CD4-positive, alpha-beta T cell treated with Interleukin-15 for 1 hour (primary cell): ENCODE measurements around the gene AKAP1.

Source experiments
- DNase-seq: peaks from one replicate; pipeline ENCODE4 v3.0.0-alpha.2; 2020

AKAP1 gene

DNA sequence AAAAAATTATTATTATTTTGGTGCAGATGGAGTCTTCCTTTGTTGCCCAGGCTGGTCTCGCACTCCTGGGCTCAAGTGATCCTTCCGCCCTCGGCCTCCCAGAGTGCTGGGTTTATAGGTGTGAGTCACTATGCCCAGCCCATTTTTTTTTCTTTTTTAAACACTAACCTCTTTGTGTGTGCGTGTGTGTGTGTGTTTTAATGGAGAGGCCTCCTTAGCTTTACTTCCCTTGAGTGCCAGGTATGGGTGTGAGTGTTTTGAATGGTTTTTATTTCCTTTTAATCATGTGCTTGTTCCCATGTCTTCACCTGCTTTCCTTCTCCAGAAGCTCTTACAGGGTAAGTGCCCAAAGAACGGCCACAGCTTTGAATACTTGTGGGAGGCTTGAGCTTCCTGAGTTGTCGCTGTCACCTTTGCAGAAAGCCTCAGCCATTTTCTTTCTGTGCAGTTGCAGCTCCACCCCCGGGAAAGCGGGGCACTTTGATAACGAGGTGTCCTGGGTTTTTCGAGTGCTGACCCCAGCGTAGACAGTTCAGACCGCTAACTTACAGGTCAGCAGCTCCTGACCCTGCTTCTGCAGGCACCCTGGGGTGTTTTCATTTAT lies 22.6 kb downstream of the AKAP1 start:
- DNase-seq: no peak

DNA sequence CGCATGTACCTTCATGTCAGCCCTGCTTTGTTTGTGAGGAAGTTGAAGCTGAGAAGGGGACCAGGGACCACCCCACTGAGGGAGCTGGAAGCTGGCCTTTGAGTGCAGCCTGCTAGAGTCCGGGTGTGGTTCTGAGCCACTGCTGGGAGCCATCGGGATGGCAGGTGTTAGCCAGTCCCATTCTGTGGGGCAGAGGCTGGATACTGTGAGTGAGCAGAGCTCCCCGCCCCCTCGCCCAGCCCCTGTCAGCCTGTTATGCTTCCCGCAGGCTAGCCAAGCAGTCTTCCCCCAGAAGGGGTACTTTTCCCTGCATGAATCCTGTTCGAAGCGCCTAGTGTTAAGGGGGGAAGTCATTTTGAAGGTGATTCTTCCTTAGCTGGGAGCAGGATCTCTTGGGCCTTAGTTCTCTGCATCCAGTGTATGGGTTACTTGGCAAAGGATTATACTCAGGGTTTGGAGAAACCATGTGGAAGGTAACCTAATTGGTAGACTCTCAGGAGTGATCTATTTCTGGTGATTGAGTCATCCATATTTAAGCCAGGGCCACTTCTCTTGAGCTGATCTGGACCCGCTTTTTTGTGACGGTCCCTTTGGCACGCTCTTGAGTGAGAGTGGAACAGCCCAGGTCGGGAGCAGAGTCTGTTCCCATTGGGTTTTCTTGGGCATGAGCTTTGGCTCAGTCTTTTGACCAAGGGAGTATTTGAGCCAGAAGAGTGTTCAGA lies 23.8 kb downstream of the AKAP1 start:
- DNase-seq: no peak

DNA sequence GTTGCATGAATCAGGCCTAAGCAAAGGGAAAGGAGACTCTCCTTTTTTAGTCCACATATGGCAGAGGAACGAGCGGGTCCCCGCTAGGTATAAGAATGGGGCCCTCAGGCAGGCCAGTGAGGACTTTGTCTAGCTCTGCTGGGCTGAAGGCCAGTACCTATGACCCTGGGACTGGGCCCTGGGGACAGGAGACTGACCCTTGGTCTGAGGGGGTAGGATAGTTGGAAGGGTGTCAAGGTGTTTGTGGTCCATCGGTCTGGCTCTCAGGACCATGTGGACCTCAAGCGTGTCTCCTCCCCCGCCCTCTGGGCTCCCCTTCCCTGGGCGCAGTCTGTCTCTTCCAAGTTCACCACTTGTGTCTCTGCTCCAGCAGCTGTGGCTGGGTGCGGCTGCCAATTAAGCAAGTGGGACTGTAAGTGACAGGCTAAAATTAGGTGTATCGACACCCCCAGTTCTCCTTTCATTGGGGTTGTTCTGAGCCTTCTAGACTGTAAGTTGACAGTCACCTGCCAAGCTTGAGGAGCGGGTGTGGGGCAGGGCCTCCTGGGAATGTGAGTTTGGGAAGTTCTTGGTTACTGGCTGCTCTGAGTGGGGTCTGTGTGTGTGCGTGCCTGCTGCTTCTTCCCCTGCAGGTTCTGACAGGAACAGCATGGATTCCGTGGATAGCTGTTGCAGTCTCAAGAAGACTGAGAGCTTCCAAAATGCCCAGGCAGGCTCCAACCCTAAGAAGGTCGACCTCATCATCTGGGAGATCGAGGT lies 24.5 kb downstream of the AKAP1 start:
- no peak for DNase-seq

DNA sequence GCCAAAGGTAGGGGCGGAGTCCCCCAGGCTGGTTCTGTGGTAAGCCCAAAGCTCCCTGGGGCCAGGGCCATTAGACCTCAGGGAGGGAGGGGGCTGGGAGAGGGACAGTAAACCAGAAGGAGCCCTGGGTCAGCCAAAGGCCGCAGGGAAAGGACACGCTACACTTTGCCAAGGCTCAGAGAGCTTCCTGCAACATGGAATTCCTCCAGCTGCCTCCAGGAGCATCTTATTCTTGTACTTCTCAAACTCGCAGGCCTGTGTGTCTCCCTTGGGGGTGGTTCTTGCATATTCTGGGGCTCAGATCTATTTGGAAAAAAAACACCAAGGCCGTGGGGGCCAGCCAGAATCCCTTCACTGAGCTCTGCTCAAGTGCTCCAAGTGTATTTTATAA lies 25.1 kb downstream of the AKAP1 start:
- DNase-seq: no peak

DNA sequence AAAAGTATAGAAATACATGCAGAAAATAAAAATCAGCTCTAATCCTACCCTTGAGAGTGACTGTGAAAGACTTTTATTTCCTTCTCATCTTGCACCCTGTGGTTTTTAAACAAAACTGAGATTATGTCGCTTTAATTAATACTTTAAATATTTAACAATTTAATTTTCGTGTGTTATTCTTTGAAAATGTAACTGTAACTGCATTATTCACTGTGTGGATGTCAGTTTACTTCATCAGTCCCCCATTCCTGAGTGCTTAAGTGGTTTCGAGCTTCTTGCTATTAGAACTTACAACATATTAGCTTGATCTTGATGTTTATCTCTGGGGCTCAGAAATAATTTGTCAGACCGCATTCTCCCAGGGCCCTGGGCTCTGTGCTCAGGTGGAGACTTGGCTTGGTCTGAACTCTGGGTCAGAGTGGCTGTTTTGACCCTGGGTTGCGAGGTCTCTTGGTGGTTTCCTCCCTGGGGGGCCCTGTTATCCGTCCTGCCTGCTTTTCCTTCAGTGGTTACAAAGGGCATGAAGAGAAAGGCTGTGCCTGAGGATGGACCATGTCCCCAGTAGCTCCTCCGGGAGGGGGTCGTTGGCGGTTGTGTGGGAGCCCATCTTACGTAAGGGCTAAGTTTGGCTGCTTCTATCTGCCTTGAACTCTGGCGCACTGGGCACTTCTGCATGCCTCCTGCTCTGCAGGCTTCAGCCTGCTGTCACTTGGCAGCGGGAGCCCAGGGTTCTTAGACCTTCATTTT lies 25.7 kb downstream of the AKAP1 start:
- DNase-seq: no peak

DNA sequence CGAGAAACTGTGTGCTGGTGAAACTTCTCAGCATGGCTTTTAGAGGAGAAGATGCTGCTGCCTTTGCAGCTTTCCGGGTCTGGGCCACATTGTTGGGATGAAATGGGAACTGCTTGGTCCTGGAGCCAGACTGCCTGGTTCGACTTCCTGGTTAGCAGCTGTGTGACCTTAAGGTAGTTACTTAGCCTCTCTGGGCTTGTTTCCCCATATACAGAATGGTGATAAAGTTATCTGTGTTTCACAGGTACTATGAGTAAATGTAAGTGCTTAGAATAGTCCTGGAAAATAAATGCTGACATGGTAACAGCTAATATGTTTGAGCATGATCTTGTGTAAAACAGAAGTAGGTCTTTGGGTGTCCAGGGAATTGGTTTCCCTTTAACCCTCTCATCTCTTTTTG lies 26.3 kb downstream of the AKAP1 start:
- DNase-seq: no peak

DNA sequence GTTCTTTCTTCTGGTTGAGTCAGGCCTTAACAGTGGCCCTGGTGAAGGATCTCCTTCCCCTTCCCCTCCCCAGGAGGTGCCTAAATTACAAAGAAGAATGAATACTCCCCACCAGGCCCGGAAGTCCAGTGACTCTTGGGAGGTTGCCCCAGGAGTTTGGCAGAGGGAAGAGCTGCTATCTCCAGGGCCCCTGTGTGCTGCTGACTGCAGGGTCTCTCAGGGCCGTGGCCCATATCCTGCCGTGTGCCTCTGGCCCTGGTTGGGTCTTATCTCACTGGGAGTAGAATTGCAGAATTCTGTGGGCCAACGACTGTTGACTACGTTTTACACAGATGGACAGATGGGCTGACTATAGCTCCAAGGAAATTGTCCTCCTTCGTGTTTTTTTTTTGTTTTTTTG lies 28.0 kb downstream of the AKAP1 start:
- DNase-seq: no peak

DNA sequence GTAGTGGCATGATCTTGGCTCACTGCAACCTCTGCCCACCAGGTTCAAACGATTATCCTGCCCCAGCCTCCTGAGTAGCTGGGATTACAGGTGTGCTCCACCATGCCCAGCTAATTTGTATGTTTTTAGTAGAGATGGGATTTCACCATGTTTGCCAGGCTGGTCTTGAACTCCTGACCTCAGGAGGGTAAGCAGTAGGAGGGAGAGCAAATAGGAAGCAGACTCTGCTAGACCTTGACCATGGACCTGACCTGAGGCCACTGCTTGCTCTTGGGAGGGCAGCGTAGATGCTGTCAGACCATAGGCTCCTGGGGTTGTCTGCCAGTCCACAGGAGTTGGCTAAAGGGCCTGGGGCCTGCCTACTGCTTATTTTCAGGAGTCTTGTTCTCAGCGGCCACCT lies 28.6 kb downstream of the AKAP1 start:
- no peak for DNase-seq

DNA sequence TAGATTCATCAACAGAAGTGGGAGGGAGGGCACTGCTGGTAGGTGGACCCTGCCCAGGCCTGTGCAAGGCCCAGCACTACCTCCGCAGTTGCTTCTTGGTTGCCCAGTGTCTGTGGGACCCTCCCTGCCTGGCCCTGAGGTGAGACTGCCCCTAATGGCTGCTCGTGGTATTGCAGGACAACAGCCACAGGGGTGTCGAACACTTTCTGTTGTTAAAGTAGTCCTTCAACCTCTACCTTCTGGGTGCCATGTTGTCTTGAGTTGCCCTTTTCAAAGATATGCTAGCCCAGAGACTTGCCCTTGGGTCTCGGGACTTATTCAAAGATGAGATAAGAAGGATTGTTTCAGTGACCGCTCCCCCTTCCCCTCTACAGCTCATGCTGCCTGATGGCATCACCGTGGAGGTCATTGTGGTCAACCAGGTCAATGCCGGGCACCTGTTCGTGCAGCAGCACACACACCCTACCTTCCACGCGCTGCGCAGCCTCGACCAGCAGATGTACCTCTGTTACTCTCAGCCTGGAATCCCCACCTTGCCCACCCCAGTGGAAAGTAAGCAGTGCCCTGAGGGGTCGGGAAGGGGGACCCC lies 29.1 kb downstream of the AKAP1 start:
- peak; percentile 44 for DNase-seq

DNA sequence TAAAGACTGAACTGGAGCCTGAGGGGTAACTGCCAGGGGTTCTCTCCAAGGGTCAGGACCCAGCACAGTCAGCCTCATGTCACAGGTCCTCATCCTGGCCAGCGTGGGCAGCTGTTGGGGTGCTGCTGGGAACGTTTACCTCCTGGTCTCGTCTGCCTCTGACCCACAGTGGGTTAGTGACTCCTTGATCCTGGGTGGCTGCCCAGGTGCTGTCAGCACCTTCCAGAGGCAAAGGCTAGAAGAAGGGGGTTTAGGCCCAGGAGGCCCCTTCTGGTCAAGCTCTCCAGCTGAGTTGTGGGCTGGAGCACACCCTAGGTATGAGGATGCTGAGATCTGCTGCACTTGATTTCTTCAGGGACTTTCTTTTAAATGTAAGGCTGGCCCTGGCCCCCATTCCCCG lies 30.3 kb downstream of the AKAP1 start:
- no peak for DNase-seq

DNA sequence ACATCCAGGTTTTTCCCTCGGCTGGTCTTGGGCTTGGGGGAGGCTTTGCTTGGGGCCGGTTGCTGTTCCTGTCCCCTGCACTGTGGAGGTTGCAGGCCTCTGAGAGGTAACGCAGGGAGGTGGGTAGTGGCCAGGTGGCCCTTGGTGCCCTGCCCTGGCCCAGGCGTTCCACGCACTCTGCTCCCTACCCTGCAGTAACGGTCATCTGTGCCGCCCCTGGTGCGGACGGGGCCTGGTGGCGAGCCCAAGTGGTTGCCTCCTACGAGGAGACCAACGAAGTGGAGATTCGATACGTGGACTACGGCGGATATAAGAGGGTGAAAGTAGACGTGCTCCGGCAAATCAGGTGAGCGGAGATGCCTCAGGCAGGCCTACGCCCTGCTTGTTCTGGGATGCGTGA lies 30.9 kb downstream of the AKAP1 start:
- no peak for DNase-seq

DNA sequence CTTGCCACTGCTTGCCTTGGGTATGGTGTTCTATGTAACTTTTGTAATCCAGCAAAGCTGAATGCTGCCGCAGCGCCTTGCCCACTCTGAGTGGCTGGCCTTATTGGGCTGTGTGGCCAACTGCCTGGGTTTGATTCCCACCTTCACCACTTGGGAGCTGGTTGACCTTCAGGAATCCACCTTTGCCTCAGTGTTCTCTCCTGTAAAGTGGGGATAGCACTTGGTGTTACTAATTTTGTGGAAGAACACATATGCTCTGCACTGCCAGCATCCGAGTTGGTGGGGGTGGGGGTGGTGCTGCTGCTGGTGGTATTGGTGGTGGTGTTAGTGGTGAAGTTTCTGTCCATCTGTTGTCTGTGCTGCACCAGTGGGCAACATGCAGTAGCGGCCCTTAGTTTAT lies 32.8 kb downstream of the AKAP1 start:
- DNase-seq: no peak

DNA sequence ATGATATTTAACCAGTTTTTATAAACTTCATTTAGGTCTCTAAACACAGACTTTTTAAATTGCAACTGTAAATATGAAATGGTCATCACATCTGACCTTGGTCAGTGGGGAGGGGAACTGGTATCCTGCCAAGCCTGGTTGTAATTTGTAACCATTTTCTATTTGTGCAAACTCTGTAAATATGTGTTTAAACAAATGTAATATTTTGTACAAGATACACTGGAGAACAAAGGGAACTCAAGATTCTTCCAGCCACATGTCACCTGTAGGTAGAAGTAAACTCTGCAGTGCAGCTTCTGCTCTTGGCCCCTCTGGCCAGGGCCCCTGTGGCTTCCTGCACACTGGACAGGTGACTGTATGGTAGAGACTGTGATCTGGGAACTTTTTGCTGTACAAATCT lies 35.8 kb downstream of the AKAP1 start:
- no peak for DNase-seq

DNA sequence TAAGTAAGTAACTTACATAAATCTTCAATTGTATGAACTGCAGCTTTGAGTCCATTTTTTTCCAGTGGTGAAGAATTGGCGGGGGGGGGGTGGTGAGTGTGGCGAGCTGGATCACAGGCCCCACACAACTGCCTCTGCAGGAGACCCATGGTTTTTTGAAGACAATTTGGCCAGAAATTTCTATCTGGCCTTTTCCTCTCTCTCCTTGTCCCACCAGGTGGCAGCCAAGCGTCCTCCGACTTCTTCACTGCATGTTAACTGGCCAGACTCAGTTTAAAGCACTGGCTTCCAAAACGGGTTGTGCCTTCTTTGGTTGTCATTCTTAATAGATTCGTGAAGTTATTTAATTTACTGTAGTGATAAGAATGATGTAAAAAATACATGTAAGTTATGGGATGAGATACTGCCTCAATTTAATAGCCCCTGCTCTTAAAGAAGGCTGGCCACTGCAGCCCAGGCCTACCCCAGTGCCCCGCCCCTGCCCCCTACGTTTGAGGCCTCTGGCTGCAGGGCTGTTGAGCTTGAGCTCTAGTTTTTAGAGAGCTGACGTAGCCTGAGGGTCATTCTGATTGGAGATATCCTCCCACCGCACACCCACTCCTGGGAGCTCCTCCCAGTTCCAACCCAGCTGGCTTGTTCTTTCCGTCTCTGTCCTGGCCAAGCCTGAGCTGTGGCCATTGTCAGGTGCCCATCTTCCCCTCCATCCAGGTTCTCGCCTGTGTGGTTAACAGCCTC lies 36.4 kb downstream of the AKAP1 start:
- DNase-seq: no peak

DNA sequence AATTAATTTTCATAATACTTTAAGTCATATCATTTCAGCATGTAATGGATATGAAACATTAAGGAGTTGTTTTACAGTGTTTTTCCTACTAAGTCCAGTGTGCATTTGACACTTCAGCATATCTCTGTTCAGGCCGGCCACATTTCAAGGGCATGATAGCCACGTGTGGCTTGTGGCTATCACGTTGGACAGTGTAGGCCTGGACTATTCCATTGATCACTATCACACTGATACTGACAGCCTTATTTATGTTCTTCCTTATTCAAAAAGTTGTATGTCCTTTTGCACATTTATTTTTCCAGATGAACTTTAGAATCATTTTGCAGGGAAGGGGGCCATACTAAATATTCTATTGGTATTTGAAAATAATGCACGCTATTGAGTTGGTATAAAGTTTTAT lies 39.0 kb downstream of the AKAP1 start:
- no peak for DNase-seq

DNA sequence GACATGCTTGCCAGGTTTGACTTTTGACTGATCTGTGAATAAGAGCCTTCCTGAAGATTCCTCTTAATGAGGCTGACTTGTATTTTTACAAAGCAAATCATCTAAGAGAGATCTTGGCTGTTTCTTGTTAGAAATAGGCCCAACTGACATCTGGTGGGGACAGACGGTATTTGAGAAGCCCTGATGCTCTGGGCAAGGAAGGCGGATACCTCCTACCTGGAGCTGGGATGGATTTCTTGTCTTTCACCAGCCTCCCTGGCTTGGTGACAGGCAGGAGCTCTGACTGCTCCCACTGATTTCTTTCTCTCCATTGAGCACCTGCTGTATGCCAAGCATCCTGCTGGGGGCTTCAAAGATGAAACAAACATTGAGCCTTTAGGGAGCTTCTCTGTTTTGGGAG lies 40.4 kb downstream of the AKAP1 start:
- DNase-seq: no peak

DNA sequence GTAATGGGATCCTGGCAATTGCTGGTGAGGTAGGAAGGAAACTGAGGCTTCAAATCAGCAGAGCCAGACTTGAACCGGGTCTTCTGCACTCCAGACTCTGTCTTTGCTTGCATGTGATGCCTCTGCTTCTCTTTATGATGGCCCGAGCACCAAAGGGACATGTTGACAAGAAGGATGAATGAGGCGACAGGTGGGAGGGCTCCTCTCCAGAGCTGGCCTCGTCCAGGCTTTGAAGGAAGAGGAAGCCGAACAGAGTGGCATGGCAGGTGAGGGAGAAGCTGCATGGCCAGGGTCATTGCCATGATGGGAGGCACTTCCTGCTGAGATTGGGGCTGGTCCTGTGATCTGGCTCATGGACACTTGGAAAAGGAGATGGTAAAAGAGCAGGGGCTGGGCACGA lies 40.8 kb downstream of the AKAP1 start:
- no peak for DNase-seq

DNA sequence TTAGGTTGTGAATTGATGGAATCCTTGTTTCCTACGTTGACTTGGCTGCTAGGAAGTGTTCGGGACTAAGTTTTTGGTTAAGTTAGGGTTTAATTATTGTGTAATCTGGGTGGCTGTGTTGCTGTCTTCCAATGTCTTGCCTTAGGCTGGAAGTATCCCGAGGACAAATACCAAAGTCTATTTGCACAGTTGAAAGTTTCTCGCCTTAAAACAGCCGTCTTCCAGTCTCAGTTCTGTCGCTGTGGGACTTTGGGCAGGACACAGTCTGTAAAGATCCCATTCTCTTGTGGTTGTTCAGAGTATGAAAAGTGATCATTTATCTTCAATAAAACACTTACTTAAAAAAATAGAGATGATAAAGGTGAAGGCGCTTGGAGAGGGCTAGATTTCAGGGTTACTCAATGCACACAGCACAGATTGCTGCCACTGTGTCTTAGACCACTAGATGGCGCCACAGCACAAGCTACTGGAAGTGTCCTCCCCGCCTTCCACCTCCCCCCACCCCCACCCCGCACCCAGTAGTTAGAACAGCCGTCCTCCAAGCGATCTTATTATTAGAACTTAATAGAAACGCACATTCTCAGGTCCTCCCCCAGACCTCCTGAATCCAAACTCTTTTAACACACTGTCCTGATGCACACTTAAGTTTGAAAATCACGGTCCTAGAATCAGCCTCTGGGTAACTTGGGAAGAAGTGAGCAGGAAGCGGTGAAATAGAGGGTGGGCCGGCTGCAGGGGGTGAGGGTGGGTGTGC lies 45.8 kb downstream of the AKAP1 start:
- peak; percentile 77 for DNase-seq

DNA sequence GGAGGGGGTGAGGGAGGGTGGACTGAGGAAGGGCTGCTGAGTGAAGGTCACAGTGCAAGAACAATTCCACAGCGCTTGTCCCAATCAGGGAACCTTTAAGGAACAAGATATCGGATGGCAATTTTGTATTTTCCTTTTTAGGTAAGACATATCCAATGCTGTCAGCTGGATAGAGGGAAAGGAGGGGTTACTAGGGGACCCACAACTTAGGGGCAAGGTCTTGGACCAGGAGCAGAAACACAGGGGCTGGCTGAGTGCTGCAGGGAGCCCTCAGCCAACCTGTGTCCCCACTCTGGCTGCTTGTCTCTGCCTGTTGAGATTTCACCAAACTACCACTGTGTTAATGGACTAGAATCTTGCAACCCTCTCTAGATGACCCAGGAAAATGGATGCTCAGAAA lies 47.6 kb downstream of the AKAP1 start:
- DNase-seq: no peak

DNA sequence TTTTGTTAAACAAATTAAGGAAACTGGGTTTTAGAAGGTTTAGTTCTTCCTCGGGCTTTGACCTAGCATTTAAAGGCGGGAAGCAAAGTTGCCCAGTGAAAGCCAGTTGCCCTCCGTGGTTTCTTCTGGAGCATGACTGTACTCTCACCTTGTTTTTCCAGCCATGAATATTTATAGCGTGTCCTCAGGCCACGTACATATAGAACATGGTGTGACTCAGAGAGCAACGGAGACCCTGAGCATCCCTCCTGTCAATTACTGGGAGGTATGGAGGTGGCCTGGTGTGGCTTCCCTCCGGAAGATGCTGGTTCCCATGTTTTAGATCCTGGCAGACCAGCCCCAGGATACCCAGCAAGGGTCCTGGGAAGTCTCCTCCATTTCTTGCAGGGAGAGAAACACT lies 48.4 kb downstream of the AKAP1 start:
- no peak for DNase-seq

DNA sequence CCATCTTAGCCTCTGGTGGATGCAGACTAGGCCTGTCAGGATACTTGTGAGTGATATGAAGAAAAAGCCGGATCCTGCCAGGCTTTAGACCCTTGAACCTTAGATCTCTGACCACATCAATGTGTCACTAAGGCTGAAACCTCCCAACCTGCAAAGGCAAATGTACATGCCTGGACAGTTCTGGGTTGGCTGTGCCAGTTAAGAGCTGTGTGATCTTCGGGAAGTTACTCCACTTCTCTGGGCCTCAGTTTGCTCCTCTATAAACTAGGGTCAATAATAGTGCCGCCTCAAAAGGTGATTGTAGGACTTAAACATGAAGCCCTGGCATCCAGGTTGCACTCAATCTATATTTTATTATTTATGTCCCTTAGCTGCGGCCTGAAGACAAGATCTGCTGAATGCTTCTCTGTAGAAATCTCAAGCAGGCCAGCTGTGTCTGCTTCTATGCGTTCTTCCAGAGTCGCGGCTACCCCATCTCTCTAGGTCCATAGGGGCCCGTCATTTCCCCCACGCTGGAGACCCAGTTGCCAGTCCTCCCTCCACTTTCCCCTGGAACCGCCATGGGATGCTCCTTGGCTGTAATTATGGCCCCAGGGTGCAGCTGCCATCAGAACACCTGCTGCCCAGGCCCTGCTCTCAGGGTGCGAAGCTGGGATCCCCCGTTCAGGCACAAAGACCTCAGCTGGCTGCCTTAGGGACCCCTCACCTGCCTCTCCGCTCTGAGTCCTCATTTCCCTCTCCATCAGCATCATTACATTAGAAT lies 50.2 kb downstream of the AKAP1 start:
- no peak for DNase-seq
